NB4 (cell line): ENCODE measurements around the gene CYB5RL.
"Not testable (repeated sequence)": the region's sequence is repeated elsewhere in the genome, so short reads cannot be mapped to it uniquely, and the experiment has no call there.

Experiments used
- CTCF ChIP-seq: IDR thresholded peaks from one replicate; pipeline ENCODE4 v1.5.1; 2012; ENCODE audit warnings: low read depth, low read length
- MAX ChIP-seq: IDR thresholded peaks from 2 replicates; pipeline ENCODE4 v1.6.1; 2011; ENCODE audit warnings: low read depth, low read length
- POLR2A ChIP-seq: IDR thresholded peaks from 2 replicates; pipeline ENCODE4 v1.6.1; 2011; ENCODE audit warnings: mild to moderate bottlenecking; ENCODE audit not compliant: insufficient read length; ENCODE audit errors: extremely low read depth

- TF ChIP-seq CTCF, POLR2A, MAX: not testable (repeated sequence)
These were observed 33.5 kb downstream of the CYB5RL start for GRCh38 chr1:54166357-54166756.
